Measurements from ENCODE around the gene STEAP1B.

STEAP1B gene

GRCh38 chr7:22397981-22398380 lies 102.0 kb downstream of the STEAP1B start:
- Mint-ChIP-seq H3K4me1 (ENCODE audit: low read depth) (peaks cover 13% of the 10 kb centered on the region), H3K9me3 (no peaks in the 10 kb centered on the region), H3K4me3 (no peak overlapping the region), H3K27ac (no peak overlapping the region), H3K36me3 (ENCODE audit: low read depth) (no peaks in the 10 kb centered on the region), H3K27me3 (no peaks in the 10 kb centered on the region)

DNA sequence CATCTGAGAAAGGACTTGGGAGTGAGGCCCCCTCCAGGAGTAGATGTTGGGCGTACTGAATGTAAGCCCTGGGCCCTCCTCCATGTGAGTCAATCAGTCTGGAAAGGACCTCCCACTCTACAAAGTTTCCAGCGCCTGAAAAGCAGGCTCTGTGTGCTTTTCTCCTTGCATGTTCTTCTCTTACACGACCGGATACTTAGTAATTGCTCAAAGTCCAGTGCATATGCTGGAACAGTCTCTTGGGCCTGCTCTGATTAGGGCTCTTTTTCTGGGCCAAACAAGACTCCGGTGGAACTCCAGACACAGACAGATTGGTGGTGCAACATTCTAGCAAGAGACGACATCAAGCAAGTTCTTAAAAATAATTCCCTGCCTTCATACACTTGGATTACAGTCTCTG lies 104.8 kb downstream of the STEAP1B start:
- Mint-ChIP-seq H3K36me3 (ENCODE audit: low read depth) (no peaks in the 10 kb centered on the region), H3K9me3 (no peaks in the 10 kb centered on the region), H3K4me3 (no peak overlapping the region), H3K27ac (no peak overlapping the region), H3K4me1 (ENCODE audit: low read depth) (no peaks in the 10 kb centered on the region), H3K27me3 (no peaks in the 10 kb centered on the region)

DNA sequence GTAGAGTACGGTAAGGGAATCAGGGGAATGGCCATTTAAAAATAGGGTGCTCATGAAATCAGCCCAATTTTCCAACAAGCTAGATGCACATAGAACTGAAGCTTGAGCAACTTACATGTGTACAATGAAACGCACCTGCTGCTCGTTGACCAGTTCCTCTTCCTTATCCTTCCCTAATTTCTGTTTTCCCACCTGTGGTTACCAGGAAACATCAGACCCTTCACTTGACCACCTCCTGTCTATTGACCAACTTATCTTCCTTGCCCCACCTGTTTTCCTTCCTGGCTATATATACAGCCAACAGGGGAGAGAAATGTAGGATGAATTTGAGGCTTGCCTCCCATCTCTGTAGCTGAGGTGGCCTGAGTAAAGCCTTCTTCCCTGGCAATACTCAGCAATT lies 105.2 kb downstream of the STEAP1B start:
- H3K9me3 Mint-ChIP-seq: no peaks in the 10 kb centered on the region
- H3K4me1 Mint-ChIP-seq (ENCODE audit: low read depth): no peaks in the 10 kb centered on the region
- no peaks in the 10 kb centered on the region for H3K27me3 Mint-ChIP-seq
- no peak overlapping the region for H3K27ac Mint-ChIP-seq
- H3K36me3 Mint-ChIP-seq (ENCODE audit: low read depth): no peaks in the 10 kb centered on the region
- H3K4me3 Mint-ChIP-seq: no peak overlapping the region

DNA sequence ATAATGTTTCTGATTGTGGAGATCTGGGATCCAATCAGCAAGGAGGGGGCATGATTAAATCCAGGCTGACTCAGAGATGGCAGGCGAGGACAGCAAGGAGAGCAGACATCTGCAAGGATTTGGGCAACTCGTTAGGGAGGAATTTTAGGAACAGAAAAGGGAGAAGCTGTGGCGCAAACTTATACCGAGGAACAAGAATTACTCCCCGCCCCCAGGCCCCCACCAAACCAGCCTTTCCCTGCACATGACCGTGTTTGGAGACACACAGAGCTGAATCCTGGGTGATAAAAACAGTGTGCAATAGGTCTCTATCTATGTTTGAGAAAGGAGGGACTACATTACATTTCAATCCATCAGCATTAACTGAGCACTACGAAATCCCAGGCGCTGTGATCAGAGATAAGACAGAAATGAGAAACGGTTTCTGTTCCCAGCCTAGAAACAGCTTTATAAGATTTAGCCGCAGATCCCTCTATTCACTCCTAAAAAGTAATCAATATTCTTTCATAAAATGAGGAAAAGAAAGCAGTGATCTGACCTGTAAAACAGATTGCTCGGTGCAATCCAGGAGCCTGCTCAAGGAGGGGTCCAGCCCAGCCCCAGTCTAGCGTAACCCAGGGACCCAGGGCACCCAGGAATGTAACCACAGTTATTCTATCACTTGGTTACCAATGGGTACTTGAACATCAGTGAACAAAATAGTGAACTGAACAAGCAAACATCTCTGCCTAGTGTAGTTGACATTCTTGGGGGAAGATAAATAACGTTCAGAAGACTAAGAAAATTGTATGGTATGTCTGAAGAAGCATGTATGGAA lies 105.9 kb downstream of the STEAP1B start:
- Mint-ChIP-seq H3K9me3 (no peaks in the 10 kb centered on the region), H3K36me3 (ENCODE audit: low read depth) (no peaks in the 10 kb centered on the region), H3K27me3 (no peaks in the 10 kb centered on the region), H3K4me1 (ENCODE audit: low read depth) (no peaks in the 10 kb centered on the region), H3K27ac (no peak overlapping the region), H3K4me3 (no peak overlapping the region)

- Mint-ChIP-seq H3K4me3 (no peak overlapping the region), H3K27ac (no peak overlapping the region), H3K36me3 (ENCODE audit: low read depth) (no peaks in the 10 kb centered on the region), H3K4me1 (ENCODE audit: low read depth) (no peaks in the 10 kb centered on the region), H3K9me3 (no peaks in the 10 kb centered on the region), H3K27me3 (no peaks in the 10 kb centered on the region)
Observed at GRCh38 chr7:22390516-22390915, 109.5 kb downstream of the STEAP1B start.

DNA sequence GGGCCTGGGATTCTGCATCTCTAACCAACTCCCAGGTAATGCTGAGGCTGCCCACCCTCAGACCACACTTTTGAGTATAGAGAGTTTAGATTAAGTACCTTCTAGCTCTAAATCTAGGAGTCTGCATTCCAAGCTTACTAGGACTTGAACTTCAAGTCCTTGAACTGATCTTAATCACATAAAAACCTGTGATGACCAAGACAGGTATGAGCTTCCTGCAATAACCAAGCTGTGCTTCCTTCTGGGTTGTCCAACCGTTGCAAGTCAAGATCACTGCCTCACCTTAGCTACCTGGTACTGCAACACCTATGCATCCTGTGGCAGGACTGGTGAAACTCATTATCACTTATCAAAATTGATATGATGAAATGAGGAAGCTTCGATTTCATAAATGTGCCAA lies 110.1 kb downstream of the STEAP1B start:
- no peaks in the 10 kb centered on the region for H3K4me1 Mint-ChIP-seq (ENCODE audit: low read depth)
- no peak overlapping the region for H3K4me3 Mint-ChIP-seq
- H3K27ac Mint-ChIP-seq: no peak overlapping the region
- no peaks in the 10 kb centered on the region for H3K9me3 Mint-ChIP-seq
- no peaks in the 10 kb centered on the region for H3K27me3 Mint-ChIP-seq
- no peaks in the 10 kb centered on the region for H3K36me3 Mint-ChIP-seq (ENCODE audit: low read depth)

DNA sequence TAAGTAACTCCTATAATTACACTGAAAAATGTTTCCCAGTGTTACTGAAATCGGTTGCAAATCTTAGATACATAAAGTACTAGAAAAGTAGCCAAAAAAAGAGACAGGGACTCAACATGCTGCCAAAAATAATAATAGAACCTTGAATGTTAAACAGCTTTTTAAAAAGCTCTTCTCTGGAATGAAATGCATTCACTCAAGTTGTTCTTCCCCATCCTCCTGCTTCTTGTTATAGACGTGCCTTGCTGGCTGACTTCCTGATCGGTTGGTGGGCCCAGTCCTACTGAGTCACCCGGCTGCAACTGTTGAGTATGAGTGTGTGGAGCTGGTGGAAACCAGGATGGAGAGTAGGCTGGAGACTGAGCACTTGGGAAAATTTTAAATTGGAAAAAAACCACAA lies 112.4 kb downstream of the STEAP1B start:
- Mint-ChIP-seq H3K9me3 (no peaks in the 10 kb centered on the region), H3K4me3 (no peak overlapping the region), H3K4me1 (ENCODE audit: low read depth) (no peaks in the 10 kb centered on the region), H3K27me3 (no peaks in the 10 kb centered on the region), H3K36me3 (ENCODE audit: low read depth) (no peaks in the 10 kb centered on the region), H3K27ac (no peak overlapping the region)

- Mint-ChIP-seq H3K27me3 (no peaks in the 10 kb centered on the region), H3K4me3 (no peak overlapping the region), H3K4me1 (ENCODE audit: low read depth) (no peaks in the 10 kb centered on the region), H3K9me3 (no peaks in the 10 kb centered on the region), H3K36me3 (ENCODE audit: low read depth) (no peaks in the 10 kb centered on the region), H3K27ac (no peak overlapping the region)
Observed at GRCh38 chr7:22386865-22387264, 113.1 kb downstream of the STEAP1B start.

GRCh38 chr7:22386206-22386858 lies 113.7 kb downstream of the STEAP1B start:
- no peak overlapping the region for H3K27ac Mint-ChIP-seq
- no peaks in the 10 kb centered on the region for H3K36me3 Mint-ChIP-seq (ENCODE audit: low read depth)
- H3K4me1 Mint-ChIP-seq (ENCODE audit: low read depth): no peaks in the 10 kb centered on the region
- no peak overlapping the region for H3K4me3 Mint-ChIP-seq
- no peaks in the 10 kb centered on the region for H3K27me3 Mint-ChIP-seq
- H3K9me3 Mint-ChIP-seq: no peaks in the 10 kb centered on the region

DNA sequence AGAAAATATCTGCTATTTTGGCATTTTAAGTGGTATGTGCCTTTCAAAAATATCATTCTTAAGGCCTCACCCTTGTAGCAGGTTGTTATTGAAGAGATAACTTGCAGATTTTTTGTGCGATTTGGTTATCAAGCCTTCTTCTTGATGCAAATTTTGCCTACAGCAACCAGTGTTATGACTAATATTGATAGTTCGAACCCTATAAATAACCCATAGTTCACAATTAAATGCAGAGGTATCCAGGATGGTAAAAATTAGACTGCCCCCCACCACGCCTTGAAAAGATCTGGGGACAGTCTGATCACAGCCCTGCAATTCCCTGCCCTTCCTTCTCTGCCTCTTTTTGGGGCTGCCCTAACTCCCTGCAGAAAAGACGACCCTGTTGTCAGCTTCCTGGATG lies 114.7 kb downstream of the STEAP1B start:
- H3K4me1 Mint-ChIP-seq (ENCODE audit: low read depth): no peaks in the 10 kb centered on the region
- H3K27me3 Mint-ChIP-seq: no peaks in the 10 kb centered on the region
- no peaks in the 10 kb centered on the region for H3K9me3 Mint-ChIP-seq

DNA sequence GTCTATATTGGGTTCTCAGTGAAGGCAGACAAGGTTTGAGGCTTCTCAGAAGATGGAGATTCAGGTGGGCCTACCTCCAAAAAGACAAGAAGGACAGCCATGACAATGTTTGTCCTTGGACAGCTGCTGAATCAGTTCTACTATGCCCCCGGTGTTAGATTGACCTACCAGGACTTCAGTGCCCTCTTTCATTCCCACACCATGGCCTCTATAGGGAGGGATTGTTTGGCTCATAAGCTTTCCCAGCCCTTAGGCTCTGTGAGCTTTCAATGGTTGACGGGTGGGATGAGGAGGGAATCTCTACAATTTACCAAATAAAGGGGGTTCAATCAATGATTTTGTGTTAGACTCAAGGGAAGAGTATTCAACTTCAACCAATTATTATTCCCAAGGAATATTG lies 119.7 kb downstream of the STEAP1B start:
- H3K27me3 Mint-ChIP-seq: no peaks in the 10 kb centered on the region
- H3K27ac Mint-ChIP-seq: no peak overlapping the region
- H3K4me3 Mint-ChIP-seq: no peak overlapping the region

More for the DNA sequence above, 114.7 kb downstream of the STEAP1B start:
- Mint-ChIP-seq H3K4me3 (no peak overlapping the region), H3K36me3 (ENCODE audit: low read depth) (no peaks in the 10 kb centered on the region), H3K27ac (no peak overlapping the region)

DNA sequence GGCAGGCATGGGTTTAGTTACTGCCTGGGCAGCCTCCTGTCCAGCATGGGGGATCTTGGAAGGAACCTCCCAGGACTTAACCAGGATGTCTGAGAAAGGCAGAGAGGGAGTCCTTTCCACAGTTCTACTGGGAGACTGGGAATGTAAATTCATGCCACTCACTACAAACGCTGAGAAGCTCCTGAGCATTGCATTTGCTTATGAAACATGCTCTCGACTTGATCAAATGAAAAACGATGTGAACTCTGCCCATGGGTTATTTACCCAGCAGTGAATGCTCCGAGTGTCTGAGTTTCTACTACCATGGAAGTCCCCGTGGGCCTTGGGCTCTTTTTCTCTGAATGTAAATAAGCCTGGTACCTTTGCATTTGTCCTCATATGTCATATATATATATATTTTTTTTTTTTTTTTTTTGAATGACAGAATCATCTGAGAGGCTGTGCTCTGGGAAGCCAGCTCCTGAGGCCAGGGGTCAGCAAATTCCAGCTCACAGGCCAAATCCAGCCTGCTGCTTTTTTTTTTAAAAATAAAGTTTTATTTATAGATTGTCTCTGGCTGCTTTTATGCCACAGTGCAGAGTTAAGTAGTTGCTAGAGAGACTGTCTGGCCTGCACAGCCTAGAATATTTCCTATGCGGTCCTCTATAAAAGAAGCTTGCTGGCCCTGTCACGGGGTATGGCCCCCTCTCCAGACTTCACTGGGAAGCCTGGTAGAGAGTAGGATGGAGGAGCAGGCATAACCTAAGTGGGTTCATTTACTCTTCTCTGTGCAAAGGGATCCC lies 121.6 kb downstream of the STEAP1B start:
- Mint-ChIP-seq H3K36me3 (ENCODE audit: low read depth) (no peaks in the 10 kb centered on the region), H3K4me3 (no peak overlapping the region), H3K4me1 (ENCODE audit: low read depth) (no peaks in the 10 kb centered on the region), H3K27me3 (no peaks in the 10 kb centered on the region), H3K27ac (no peak overlapping the region), H3K9me3 (no peaks in the 10 kb centered on the region)

More for the DNA sequence above, 119.7 kb downstream of the STEAP1B start:
- H3K36me3 Mint-ChIP-seq (ENCODE audit: low read depth): no peaks in the 10 kb centered on the region
- H3K9me3 Mint-ChIP-seq: no peaks in the 10 kb centered on the region
- H3K4me1 Mint-ChIP-seq (ENCODE audit: low read depth): no peaks in the 10 kb centered on the region

GRCh38 chr7:22377703-22378102 lies 122.3 kb downstream of the STEAP1B start:
- Mint-ChIP-seq H3K4me1 (ENCODE audit: low read depth) (no peaks in the 10 kb centered on the region), H3K9me3 (no peaks in the 10 kb centered on the region), H3K27ac (no peak overlapping the region), H3K27me3 (no peaks in the 10 kb centered on the region), H3K4me3 (no peak overlapping the region), H3K36me3 (ENCODE audit: low read depth) (no peaks in the 10 kb centered on the region)

DNA sequence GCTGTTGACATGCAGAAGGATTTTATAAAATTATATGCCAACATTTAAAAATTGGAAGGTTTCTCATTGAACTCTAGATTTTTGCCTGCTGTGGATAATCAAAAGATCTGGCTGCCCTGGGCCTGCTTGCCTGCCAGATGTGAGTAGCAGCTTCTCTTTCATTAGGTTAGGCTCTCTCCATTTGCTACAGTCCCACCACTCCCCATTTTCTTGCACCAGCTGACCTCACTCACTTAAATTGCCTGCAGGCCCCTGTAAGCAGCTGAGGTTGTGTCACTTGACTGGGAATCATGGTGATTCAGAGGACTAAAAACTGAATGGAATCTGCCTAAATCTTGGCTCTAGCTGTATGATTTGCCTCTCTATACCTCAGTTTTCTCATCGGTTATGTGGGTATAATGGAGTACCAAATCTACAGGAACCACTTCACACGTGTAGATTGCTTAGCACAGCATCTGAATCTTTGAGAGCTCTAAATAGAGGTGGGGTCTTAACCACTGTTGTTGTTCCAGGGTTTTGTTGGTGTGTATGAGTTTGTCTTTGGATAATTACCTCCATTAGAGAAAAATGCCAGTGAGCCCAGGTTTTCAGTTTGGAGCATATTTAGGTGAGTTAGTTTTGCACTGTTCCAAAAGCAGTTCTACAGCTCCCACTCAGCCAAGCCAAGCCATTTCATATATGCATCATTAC lies 124.5 kb downstream of the STEAP1B start:
- H3K4me1 Mint-ChIP-seq (ENCODE audit: low read depth): no peaks in the 10 kb centered on the region
- no peaks in the 10 kb centered on the region for H3K9me3 Mint-ChIP-seq
- H3K27ac Mint-ChIP-seq: no peak overlapping the region
- H3K36me3 Mint-ChIP-seq (ENCODE audit: low read depth): no peaks in the 10 kb centered on the region
- H3K27me3 Mint-ChIP-seq: no peaks in the 10 kb centered on the region
- H3K4me3 Mint-ChIP-seq: no peak overlapping the region

DNA sequence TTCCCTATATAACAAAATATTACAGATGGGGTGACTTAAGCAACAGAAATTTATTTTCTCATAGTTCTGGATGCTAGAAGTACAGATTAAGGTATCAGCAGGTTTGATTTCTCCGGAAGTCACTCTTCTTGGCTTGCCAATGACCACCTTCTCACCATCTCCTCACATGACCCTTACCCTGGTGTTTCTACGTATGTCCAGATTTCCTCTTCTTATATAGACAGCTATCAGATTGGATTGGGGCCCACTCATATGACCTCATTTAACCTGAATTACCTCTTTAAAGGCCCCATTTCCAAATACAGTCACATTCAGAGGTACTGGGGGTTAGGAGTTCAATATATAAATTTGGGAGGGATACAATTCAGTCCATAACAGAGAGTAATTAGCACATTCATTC lies 126.1 kb downstream of the STEAP1B start:
- Mint-ChIP-seq H3K9me3 (no peaks in the 10 kb centered on the region), H3K4me3 (no peak overlapping the region), H3K4me1 (ENCODE audit: low read depth) (no peaks in the 10 kb centered on the region)

More for the DNA sequence above, 126.1 kb downstream of the STEAP1B start:
- no peaks in the 10 kb centered on the region for H3K36me3 Mint-ChIP-seq (ENCODE audit: low read depth)
- H3K27me3 Mint-ChIP-seq: no peaks in the 10 kb centered on the region
- H3K27ac Mint-ChIP-seq: no peak overlapping the region
